Lower lobe of right lung (tissue), 2 donors: Measurements from ENCODE around the gene OXA1L. TPM values are rescaled to one million over a fixed set of nuclear protein-coding genes. Genes with fewer than 3 reads are reported as not detected.
"Not testable (repeated sequence)": the region's sequence is repeated elsewhere in the genome, so short reads cannot be mapped to it uniquely, and the experiment has no call there.

Experiments
- ATAC-seq, 2 donors: fragments of 200-7000 bp; cut with Tn5 transposase; one replicate each; pipeline ENCODE4 v1.9.1; 2020 to 2022; ENCODE audit warnings: mild to moderate bottlenecking in 2 of 2, moderate library complexity in 2 of 2
- DNase-seq: peaks from one replicate; pipeline ENCODE4 v3.0.0-alpha.2; 2020
- H3K27ac ChIP-seq: fragments of 200-600 bp; one replicate; pipeline ENCODE4 v1.8.0; 2022
- H3K27me3 ChIP-seq: fragments of 200-600 bp; one replicate; pipeline ENCODE4 v1.8.0; 2022; ENCODE audit warnings: low read depth
- H3K36me3 ChIP-seq: fragments of 200-600 bp; one replicate; pipeline ENCODE4 v1.8.0; 2022; ENCODE audit warnings: mild to moderate bottlenecking
- H3K4me1 ChIP-seq: fragments of 200-600 bp; one replicate; pipeline ENCODE4 v1.8.0; 2022
- H3K4me3 ChIP-seq: fragments of 200-600 bp; one replicate; pipeline ENCODE4 v1.8.0; 2022; ENCODE audit warnings: mild to moderate bottlenecking
- H3K9me3 ChIP-seq: fragments of 200-600 bp; one replicate; pipeline ENCODE4 v1.8.0; 2022
- CTCF ChIP-seq: fragments of 200-600 bp; IDR thresholded peaks from one replicate; pipeline ENCODE4 v1.8.0; 2022; ENCODE audit warnings: antibody characterized with exemption, mild to moderate bottlenecking
- intact Hi-C: fragments of 100-400 bp; cut with DNase I; formaldehyde crosslinking; loops from one replicate; pipeline ENCODE4 v1.11.0; 2022
- total RNA-seq: library from RNA; stranded (reverse); fragmentation: NEBNext Ultra II Directional; extraction: Animal tissue kit (Norgen Biotek cat#: 25700); gene quantifications from one replicate; pipeline ENCODE4 v1.2.1, GENCODE V29; 2021
- donor health status: DM: no; HTN: yes; CAD: no; lungs with severe emphysema.

OXA1L gene
- total RNA-seq, 1 donor from 2014 or later: 115 TPM

GRCh38 chr14:22770481-22771187 is 4.1 kb downstream of the OXA1L start:
- H3K9me3 ChIP-seq: no peaks in the 10 kb centered on the region
- peaks cover 77% of the 10 kb centered on the region for H3K36me3 ChIP-seq
- intact Hi-C loops: no loop called here
- H3K4me1 ChIP-seq: peaks cover 23% of the 10 kb centered on the region
- no peak overlapping the region for H3K4me3 ChIP-seq
- H3K27me3 ChIP-seq: no peaks in the 10 kb centered on the region
- no peak overlapping the region for H3K27ac ChIP-seq
- no peak for ATAC-seq
- DNase-seq: no peak
- TF ChIP-seq CTCF: no peak

- Histone ChIP-seq H3K4me3 (no peak overlapping the region), H3K36me3 (peaks cover 84% of the 10 kb centered on the region), H3K9me3 (no peaks in the 10 kb centered on the region), H3K4me1 (peaks cover 11% of the 10 kb centered on the region), H3K27ac (no peak overlapping the region), H3K27me3 (no peaks in the 10 kb centered on the region)
- ATAC-seq: no peak
- DNase-seq: no peak
- intact Hi-C loops: no loop called here
- TF ChIP-seq CTCF: no peak
These were observed 6.2 kb downstream of the OXA1L start for GRCh38 chr14:22772725-22773124.

- intact Hi-C loops: no loop called here
- Histone ChIP-seq H3K4me3 (no peak overlapping the region), H3K36me3 (peaks cover 77% of the 10 kb centered on the region), H3K4me1 (peaks cover 4% of the 10 kb centered on the region), H3K27me3 (no peaks in the 10 kb centered on the region), H3K27ac (no peak overlapping the region), H3K9me3 (no peaks in the 10 kb centered on the region)
- DNase-seq (no peak), ATAC-seq (no peak)
- TF ChIP-seq CTCF: no peak
These were observed 6.9 kb downstream of the OXA1L start for GRCh38 chr14:22773162-22774010.

- Histone ChIP-seq H3K27ac (no peak overlapping the region), H3K27me3 (no peaks in the 10 kb centered on the region), H3K9me3 (no peaks in the 10 kb centered on the region), H3K4me3 (no peak overlapping the region), H3K36me3 (peaks cover 70% of the 10 kb centered on the region), H3K4me1 (no peaks in the 10 kb centered on the region)
- no peak for ATAC-seq
- TF ChIP-seq CTCF: no peak
- no peak for DNase-seq
- intact Hi-C loops: no loop called here
These were observed 7.7 kb downstream of the OXA1L start for GRCh38 chr14:22774011-22774706.

- no peaks in the 10 kb centered on the region for H3K27me3 ChIP-seq
- no peak overlapping the region for H3K4me3 ChIP-seq
- no peak overlapping the region for H3K27ac ChIP-seq
- TF ChIP-seq CTCF: no peak
- DNase-seq (no peak), ATAC-seq (no peak)
- no peaks in the 10 kb centered on the region for H3K9me3 ChIP-seq
- H3K4me1 ChIP-seq: peaks cover 4% of the 10 kb centered on the region
- intact Hi-C loops: no loop called here
- peaks cover 53% of the 10 kb centered on the region for H3K36me3 ChIP-seq
These were observed 9.7 kb downstream of the OXA1L start for GRCh38 chr14:22776215-22776614.

DNA sequence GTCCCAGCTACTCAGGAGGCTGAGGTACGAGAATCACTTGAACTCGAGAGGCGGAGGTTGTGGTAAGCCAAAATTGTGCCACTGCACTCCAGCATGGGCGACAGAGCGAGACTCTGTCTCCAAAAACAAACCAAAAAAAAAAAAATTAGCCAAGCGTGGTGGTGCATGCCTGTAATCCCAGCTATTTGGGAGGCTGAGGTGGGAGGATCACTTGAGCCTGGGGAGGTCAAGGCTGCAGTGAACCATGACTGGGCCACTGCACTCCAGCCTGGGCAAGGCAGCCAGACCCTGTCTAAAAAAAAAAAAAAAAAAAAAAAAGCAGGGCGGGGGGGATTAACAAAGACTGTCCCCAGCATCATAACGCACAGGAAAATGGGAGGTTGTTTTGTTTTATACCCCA is 10.4 kb downstream of the OXA1L start:
- H3K27ac ChIP-seq, DNase-seq, H3K4me3 ChIP-seq, H3K4me1 ChIP-seq, H3K9me3 ChIP-seq, intact Hi-C loops, H3K27me3 ChIP-seq, ATAC-seq: not testable (repeated sequence)
- peaks cover 46% of the 10 kb centered on the region for H3K36me3 ChIP-seq
